Liver (tissue), 9 donors: Measurements from ENCODE around the gene RAPGEF2. TPM values are rescaled to one million over a fixed set of nuclear protein-coding genes. Genes with fewer than 3 reads are reported as not detected.
"Not testable (repeated sequence)": the region's sequence is repeated elsewhere in the genome, so short reads cannot be mapped to it uniquely, and the experiment has no call there.

Experiments used
- DNase-seq: peaks from one replicate; pipeline ENCODE4 v3.0.0-alpha.2; 2017; ENCODE audit warnings: low spot score
- H3K27ac ChIP-seq, 2 donors: one replicate each; pipeline ENCODE4 v1.7.0; 2013; ENCODE audit warnings: inconsistent platforms in 2 of 2, low read length in 2 of 2, control low read depth in 1 of 2, low read depth in 1 of 2, mild to moderate bottlenecking in 1 of 2
- H3K27me3 ChIP-seq, 4 donors: one replicate each; pipeline versions ENCODE4 v1.6.1 to v1.7.0; 2013; ENCODE audit warnings: low read length in 3 of 4, inconsistent platforms in 1 of 4, mild to moderate bottlenecking in 1 of 4, moderate library complexity in 1 of 4; ENCODE audit not compliant: control insufficient read depth in 4 of 4, insufficient read depth in 4 of 4
- H3K36me3 ChIP-seq, 4 donors: one replicate each; pipeline versions ENCODE4 v1.6.1 to v1.7.0; 2013; ENCODE audit warnings: low read length in 3 of 4, mild to moderate bottlenecking in 3 of 4, low read depth in 1 of 4, moderate library complexity in 1 of 4; ENCODE audit not compliant: control insufficient read depth in 4 of 4, insufficient read depth in 3 of 4
- H3K4me1 ChIP-seq, 4 donors: one replicate each; pipeline versions ENCODE4 v1.6.1 to v1.7.0; 2013; ENCODE audit warnings: low read length in 3 of 4, mild to moderate bottlenecking in 3 of 4, moderate library complexity in 1 of 4; ENCODE audit not compliant: control insufficient read depth in 4 of 4, insufficient read depth in 4 of 4
- H3K4me3 ChIP-seq, 3 donors: one replicate each; pipeline versions ENCODE4 v1.6.1 to v1.7.0; 2013; ENCODE audit warnings: low read length in 3 of 3, control low read depth in 1 of 3, low read depth in 1 of 3, mild to moderate bottlenecking in 1 of 3
- H3K9ac ChIP-seq, 2 donors: one replicate each; pipeline ENCODE4 v1.7.0; 2013; ENCODE audit warnings: low read length in 2 of 2, mild to moderate bottlenecking in 2 of 2, moderate library complexity in 2 of 2, control low read depth in 1 of 2, low read depth in 1 of 2
- H3K9me3 ChIP-seq, 4 donors: one replicate each; pipeline versions ENCODE4 v1.6.1 to v1.7.0; 2013; ENCODE audit warnings: low read length in 3 of 4; ENCODE audit not compliant: control insufficient read depth in 4 of 4
- EGR1 ChIP-seq, 2 donors: IDR thresholded peaks; 2 replicates each; pipeline ENCODE4 v1.6.1; 2016 to 2018; ENCODE audit warnings: antibody characterized with exemption in 2 of 2, low read depth in 2 of 2
- FOXA1 ChIP-seq: IDR thresholded peaks from 2 replicates; pipeline ENCODE4 v1.6.1; 2016; ENCODE audit warnings: antibody characterized with exemption
- FOXA2 ChIP-seq: IDR thresholded peaks from 2 replicates; pipeline ENCODE4 v1.6.1; 2016; ENCODE audit warnings: antibody characterized with exemption
- GABPA ChIP-seq, 2 donors: IDR thresholded peaks in 1 of 2; conservative IDR thresholded peaks in 1 of 2; 2 replicates each; pipeline ENCODE4 v1.6.1; 2016; ENCODE audit warnings: antibody characterized with exemption in 2 of 2, mild to moderate bottlenecking in 1 of 2, moderate library complexity in 1 of 2
- HNF4A ChIP-seq, 2 donors: conservative IDR thresholded peaks; 2 replicates each; pipeline ENCODE4 v1.6.1; 2016; ENCODE audit warnings: antibody characterized with exemption in 2 of 2, mild to moderate bottlenecking in 2 of 2
- HNF4G ChIP-seq: IDR thresholded peaks from 2 replicates; pipeline ENCODE4 v1.6.1; 2016; ENCODE audit warnings: antibody characterized with exemption
- JUND ChIP-seq, 2 donors: IDR thresholded peaks; 2 replicates each; pipeline ENCODE4 v1.6.1; 2016; ENCODE audit warnings: antibody characterized with exemption in 2 of 2
- NR2F2 ChIP-seq: IDR thresholded peaks from 2 replicates; pipeline ENCODE4 v1.6.1; 2016; ENCODE audit warnings: antibody characterized with exemption
- RAD21 ChIP-seq, 2 donors: IDR thresholded peaks; 2 replicates each; pipeline ENCODE4 v1.6.1; 2016; ENCODE audit warnings: antibody characterized with exemption in 2 of 2, mild to moderate bottlenecking in 2 of 2
- RXRA ChIP-seq, 2 donors: IDR thresholded peaks; 2 replicates each; pipeline ENCODE4 v1.6.1; 2017 to 2018; ENCODE audit warnings: antibody characterized with exemption in 2 of 2, mild to moderate bottlenecking in 1 of 2
- SP1 ChIP-seq: IDR thresholded peaks from 2 replicates; pipeline ENCODE4 v1.6.1; 2018; ENCODE audit warnings: antibody characterized with exemption, mild to moderate bottlenecking
- TAF1 ChIP-seq: conservative IDR thresholded peaks from 2 replicates; pipeline ENCODE4 v1.6.1; 2016; ENCODE audit warnings: antibody characterized with exemption, mild to moderate bottlenecking
- YY1 ChIP-seq: IDR thresholded peaks from 2 replicates; pipeline ENCODE4 v1.6.1; 2016; ENCODE audit warnings: antibody characterized with exemption, mild to moderate bottlenecking
- WGBS: extraction: QIAGEN DNeasy Blood & Tissue Kit; methylation state at CpG from one replicate; pipeline ENCODE4 v1.1.7; 2013; 5-methylcytosine and 5-hydroxymethylcytosine counted together
- polyA plus RNA-seq, 2 donors: library from polyadenylated mRNA; stranded (reverse) in 1 of 2; unstranded in 1 of 2; fragments of 200-250 nt in 1 of 2; fragments of >200 nt in 1 of 2; fragmentation: Nextera tagmentation in 1 of 2; extraction: Ambion mirVana in 1 of 2; gene quantifications; one replicate each; pipeline versions ENCODE4 v1.2.1 to v1.2.3, GENCODE V29; 2013 to 2015
- total RNA-seq, 2 donors: library from RNA; depleted of rRNA; stranded (reverse); fragments of >200 nt; gene quantifications; one replicate each; pipeline ENCODE4 v1.2.3, GENCODE V29; 2014
- TF ChIP-seq, protein P1 (sequence below): IDR thresholded peaks from 2 replicates; pipeline ENCODE4 v1.6.1; 2016; ENCODE audit warnings: antibody characterized with exemption
- TF ChIP-seq, protein P2 (sequence below): fragments of 150-350 bp; IDR thresholded peaks from 2 replicates; pipeline ENCODE4 v1.5.1; 2017; ENCODE audit warnings: improper control_type of control experiment, low read depth, low read length; ENCODE audit not compliant: missing input control
- TF ChIP-seq, protein P3 (sequence below): IDR thresholded peaks from 2 replicates; pipeline ENCODE4 v1.6.1; 2016; ENCODE audit warnings: antibody characterized with exemption, mild to moderate bottlenecking
- TF ChIP-seq, protein P4 (sequence below): IDR thresholded peaks from 2 replicates; pipeline ENCODE4 v1.6.1; 2016; ENCODE audit warnings: antibody characterized with exemption
- donor health status: healthy.
- donor health status: healthy.
- donor health status: healthy.
- donor health status: healthy.
- donor health status: healthy.

RAPGEF2 gene
- total and polyA plus RNA-seq, 4 donors, result 7.3 to 90.4 (median 32.2) TPM

DNA sequence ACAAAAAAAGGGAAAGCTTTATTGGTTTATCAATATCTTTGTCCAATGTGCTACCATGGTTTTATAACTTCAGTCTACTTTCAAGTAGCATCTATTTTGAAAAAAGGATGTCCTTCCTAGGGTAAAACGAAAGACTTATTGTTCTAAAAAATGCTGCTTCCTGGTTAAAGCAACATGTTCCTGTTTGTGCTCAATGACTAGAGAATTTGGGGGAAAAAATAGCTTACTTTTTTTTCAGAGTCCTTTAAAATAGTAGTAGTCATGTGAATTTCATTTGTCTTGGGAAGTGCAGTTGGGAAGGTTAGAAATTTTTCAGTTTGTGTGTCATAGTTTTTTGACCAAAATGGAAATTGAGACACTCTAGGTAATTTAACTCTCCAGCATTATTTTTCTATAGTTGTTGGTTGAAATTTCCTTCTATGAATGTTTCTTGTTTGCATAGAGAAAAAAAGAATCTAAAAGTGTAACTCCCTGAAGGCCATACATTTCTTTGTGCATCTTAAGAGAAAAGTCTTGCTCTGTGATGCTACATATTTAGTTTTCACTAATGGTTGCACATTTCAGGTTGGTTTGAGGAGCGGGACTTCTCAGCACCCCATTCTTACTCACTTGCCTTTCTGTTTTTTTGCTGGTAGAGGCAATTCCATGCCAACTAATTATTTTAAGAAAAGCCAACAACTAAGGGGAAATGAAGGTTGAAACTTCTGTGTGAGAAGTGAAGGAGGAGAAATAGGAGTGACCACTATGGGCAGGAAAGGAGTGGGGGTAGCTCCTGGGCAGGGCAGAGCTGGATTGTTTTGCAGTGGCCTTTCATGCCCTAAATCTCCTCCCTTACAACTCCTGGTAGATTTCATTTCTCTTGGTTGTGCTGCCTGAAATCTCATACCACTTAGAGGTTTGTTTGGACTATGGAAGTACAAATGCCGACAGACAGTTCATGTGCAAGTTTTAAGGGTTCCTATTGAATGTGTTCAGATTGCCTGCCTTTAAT lies 76.4 kb downstream of the RAPGEF2 start (continued):
- no peak for TF ChIP-seq NR2F2
- TF ChIP-seq JUND (IDR thresholded peaks at IDR 0.05), result no peak
- TF ChIP-seq HNF4A (conservative IDR thresholded peaks at IDR 0.05), result no peak
- no peak for TF ChIP-seq FOXA1
- TF ChIP-seq, protein P1, sequence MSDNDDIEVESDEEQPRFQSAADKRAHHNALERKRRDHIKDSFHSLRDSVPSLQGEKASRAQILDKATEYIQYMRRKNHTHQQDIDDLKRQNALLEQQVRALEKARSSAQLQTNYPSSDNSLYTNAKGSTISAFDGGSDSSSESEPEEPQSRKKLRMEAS, result no peak
- TF ChIP-seq TAF1, result no peak

DNA sequence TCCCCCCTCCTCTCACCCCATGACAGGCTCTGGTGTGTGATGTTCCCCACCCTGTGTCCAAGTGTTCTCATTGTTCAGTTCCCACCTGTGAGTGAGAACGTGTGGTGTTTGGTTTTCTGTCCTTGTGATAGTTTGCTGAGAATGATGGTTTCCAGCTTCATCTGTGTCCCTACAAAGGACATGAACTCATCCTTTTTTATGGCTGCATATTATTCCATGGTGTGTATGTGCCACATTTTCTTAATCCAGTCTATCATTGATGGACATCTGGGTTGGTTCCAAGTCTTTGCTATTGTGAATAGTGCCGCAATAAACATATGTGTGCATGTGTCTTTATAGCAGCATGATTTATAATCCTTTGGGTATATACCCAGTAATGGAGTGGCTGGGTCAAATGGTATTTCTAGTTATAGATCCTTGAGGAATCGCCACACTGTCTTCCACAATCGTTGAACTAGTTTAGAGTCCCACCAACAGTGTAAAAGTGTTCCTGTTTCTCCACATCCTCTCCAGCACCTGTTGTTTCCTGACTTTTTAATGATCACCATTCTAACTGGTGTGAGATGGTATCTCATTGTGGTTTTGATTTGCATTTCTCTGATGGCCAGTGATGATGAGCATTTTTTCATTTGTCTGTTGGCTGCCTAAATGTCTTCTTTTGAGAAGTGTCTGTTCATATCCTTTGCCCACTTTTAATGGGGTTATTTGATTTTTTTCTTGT lies 81.2 kb downstream of the RAPGEF2 start:
- H3K36me3 ChIP-seq, H3K27ac ChIP-seq, H3K9ac ChIP-seq, H3K4me3 ChIP-seq, H3K27me3 ChIP-seq, DNase-seq, H3K9me3 ChIP-seq: not testable (repeated sequence)
- WGBS, result 93% methylated on average over 4 of the region's 4 CpGs
- H3K4me1 ChIP-seq, result peaks cover 0 to 17% (median under 1%) of the 10 kb centered on the region in 4 donors

DNA sequence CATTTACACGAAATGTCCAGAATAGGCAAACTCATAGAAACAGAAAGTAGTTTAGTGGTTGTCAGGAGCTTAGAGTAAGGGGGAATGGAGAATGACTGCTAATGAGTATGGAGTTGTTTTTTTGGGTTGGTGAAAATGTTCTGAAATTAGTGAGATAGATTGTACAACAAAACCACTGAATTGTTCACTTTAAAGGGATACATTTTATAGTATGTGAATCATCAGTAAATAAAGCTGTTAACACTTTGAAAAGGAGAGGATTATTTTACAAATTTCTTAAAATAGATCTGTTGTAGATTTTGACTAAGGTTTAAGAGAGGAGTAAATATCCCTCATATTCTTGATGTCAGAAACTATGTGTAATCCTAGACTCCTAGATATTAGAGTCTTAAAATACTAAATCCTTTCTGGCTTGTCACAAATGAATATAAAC lies 82.7 kb downstream of the RAPGEF2 start:
- H3K9ac ChIP-seq, result no peak overlapping the region
- no peaks in the 10 kb centered on the region for H3K27me3 ChIP-seq
- H3K9me3 ChIP-seq, result no peaks in the 10 kb centered on the region
- 72% methylated on average over 1 of the region's 1 CpG for WGBS
- H3K4me3 ChIP-seq, result no peak overlapping the region
- TF ChIP-seq RAD21 (IDR thresholded peaks at IDR 0.05), result no peak
- no peak for TF ChIP-seq JUND (IDR thresholded peaks at IDR 0.05)
- TF ChIP-seq, protein P2, sequence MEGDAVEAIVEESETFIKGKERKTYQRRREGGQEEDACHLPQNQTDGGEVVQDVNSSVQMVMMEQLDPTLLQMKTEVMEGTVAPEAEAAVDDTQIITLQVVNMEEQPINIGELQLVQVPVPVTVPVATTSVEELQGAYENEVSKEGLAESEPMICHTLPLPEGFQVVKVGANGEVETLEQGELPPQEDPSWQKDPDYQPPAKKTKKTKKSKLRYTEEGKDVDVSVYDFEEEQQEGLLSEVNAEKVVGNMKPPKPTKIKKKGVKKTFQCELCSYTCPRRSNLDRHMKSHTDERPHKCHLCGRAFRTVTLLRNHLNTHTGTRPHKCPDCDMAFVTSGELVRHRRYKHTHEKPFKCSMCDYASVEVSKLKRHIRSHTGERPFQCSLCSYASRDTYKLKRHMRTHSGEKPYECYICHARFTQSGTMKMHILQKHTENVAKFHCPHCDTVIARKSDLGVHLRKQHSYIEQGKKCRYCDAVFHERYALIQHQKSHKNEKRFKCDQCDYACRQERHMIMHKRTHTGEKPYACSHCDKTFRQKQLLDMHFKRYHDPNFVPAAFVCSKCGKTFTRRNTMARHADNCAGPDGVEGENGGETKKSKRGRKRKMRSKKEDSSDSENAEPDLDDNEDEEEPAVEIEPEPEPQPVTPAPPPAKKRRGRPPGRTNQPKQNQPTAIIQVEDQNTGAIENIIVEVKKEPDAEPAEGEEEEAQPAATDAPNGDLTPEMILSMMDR, result no peak
- no peak for TF ChIP-seq HNF4G
- no peak for TF ChIP-seq FOXA1
- TF ChIP-seq GABPA (IDR thresholded peaks at IDR 0.05 in 1 of 2, conservative IDR thresholded peaks at IDR 0.05 in 1 of 2), result no peak
- TF ChIP-seq, protein P1, result no peak
- TF ChIP-seq EGR1 (IDR thresholded peaks at IDR 0.05; ENCODE audit: low read depth in 2 of 2), result no peak
- TF ChIP-seq HNF4A (conservative IDR thresholded peaks at IDR 0.05), result no peak
- TF ChIP-seq, protein P3, sequence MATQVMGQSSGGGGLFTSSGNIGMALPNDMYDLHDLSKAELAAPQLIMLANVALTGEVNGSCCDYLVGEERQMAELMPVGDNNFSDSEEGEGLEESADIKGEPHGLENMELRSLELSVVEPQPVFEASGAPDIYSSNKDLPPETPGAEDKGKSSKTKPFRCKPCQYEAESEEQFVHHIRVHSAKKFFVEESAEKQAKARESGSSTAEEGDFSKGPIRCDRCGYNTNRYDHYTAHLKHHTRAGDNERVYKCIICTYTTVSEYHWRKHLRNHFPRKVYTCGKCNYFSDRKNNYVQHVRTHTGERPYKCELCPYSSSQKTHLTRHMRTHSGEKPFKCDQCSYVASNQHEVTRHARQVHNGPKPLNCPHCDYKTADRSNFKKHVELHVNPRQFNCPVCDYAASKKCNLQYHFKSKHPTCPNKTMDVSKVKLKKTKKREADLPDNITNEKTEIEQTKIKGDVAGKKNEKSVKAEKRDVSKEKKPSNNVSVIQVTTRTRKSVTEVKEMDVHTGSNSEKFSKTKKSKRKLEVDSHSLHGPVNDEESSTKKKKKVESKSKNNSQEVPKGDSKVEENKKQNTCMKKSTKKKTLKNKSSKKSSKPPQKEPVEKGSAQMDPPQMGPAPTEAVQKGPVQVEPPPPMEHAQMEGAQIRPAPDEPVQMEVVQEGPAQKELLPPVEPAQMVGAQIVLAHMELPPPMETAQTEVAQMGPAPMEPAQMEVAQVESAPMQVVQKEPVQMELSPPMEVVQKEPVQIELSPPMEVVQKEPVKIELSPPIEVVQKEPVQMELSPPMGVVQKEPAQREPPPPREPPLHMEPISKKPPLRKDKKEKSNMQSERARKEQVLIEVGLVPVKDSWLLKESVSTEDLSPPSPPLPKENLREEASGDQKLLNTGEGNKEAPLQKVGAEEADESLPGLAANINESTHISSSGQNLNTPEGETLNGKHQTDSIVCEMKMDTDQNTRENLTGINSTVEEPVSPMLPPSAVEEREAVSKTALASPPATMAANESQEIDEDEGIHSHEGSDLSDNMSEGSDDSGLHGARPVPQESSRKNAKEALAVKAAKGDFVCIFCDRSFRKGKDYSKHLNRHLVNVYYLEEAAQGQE, result no peak
- TF ChIP-seq TAF1, result no peak
- TF ChIP-seq RXRA (IDR thresholded peaks at IDR 0.05), result no peak
- TF ChIP-seq, protein P4, sequence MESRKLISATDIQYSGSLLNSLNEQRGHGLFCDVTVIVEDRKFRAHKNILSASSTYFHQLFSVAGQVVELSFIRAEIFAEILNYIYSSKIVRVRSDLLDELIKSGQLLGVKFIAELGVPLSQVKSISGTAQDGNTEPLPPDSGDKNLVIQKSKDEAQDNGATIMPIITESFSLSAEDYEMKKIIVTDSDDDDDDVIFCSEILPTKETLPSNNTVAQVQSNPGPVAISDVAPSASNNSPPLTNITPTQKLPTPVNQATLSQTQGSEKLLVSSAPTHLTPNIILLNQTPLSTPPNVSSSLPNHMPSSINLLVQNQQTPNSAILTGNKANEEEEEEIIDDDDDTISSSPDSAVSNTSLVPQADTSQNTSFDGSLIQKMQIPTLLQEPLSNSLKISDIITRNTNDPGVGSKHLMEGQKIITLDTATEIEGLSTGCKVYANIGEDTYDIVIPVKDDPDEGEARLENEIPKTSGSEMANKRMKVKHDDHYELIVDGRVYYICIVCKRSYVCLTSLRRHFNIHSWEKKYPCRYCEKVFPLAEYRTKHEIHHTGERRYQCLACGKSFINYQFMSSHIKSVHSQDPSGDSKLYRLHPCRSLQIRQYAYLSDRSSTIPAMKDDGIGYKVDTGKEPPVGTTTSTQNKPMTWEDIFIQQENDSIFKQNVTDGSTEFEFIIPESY, result no peak
- TF ChIP-seq YY1, result no peak
- TF ChIP-seq NR2F2, result no peak
- TF ChIP-seq FOXA2, result no peak
- TF ChIP-seq SP1, result no peak
- H3K4me1 ChIP-seq, result peaks cover 0 to 6% (median 0%) of the 10 kb centered on the region in 4 donors
- no peak overlapping the region for H3K27ac ChIP-seq
- H3K36me3 ChIP-seq, result peaks cover 0 to 2% (median 0%) of the 10 kb centered on the region in 4 donors
- no peak for DNase-seq
